HAP-1 (cell line): ENCODE data around the gene TADA3.

ENCODE experiments used
- DNase-seq, 2 experiments: peaks; one replicate each; pipeline ENCODE4 v3.0.0-alpha.2; 2016 to 2020; ENCODE audit warnings: low spot score in 2 of 2
- H3K27me3 ChIP-seq: fragments of 250-450 bp; sonication (Bioruptor Pico); 2 replicates; pipeline ENCODE4 v1.5.1; 2020; ENCODE audit warnings: low read depth, mild to moderate bottlenecking, moderate library complexity
- H3K36me3 ChIP-seq: fragments of 250-450 bp; sonication (Bioruptor Pico); replicated peaks from 2 replicates; pipeline ENCODE4 v1.5.1; 2020; ENCODE audit warnings: mild to moderate bottlenecking
- H3K4me1 ChIP-seq: fragments of 250-450 bp; sonication (Bioruptor Pico); 2 replicates; pipeline ENCODE4 v1.5.1; 2020; ENCODE audit warnings: mild to moderate bottlenecking
- H3K4me3 ChIP-seq: fragments of 250-450 bp; sonication (Bioruptor Pico); 2 replicates; pipeline ENCODE4 v1.5.1; 2020; ENCODE audit warnings: mild to moderate bottlenecking, moderate library complexity
- H3K9me3 ChIP-seq: fragments of 250-450 bp; sonication (Bioruptor Pico); 2 replicates; pipeline ENCODE4 v1.5.1; 2020; ENCODE audit warnings: mild to moderate bottlenecking, moderate library complexity
- in situ Hi-C: fragments of 300-500 bp; cut with MboI; formaldehyde crosslinking; loops from 3 replicates; pipeline ENCODE4 v1.14.3; 2020; ENCODE audit warnings: low sequenced_read_pairs, inconsistent platforms, mixed read lengths

Gene TADA3, protein sequence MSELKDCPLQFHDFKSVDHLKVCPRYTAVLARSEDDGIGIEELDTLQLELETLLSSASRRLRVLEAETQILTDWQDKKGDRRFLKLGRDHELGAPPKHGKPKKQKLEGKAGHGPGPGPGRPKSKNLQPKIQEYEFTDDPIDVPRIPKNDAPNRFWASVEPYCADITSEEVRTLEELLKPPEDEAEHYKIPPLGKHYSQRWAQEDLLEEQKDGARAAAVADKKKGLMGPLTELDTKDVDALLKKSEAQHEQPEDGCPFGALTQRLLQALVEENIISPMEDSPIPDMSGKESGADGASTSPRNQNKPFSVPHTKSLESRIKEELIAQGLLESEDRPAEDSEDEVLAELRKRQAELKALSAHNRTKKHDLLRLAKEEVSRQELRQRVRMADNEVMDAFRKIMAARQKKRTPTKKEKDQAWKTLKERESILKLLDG

DNA sequence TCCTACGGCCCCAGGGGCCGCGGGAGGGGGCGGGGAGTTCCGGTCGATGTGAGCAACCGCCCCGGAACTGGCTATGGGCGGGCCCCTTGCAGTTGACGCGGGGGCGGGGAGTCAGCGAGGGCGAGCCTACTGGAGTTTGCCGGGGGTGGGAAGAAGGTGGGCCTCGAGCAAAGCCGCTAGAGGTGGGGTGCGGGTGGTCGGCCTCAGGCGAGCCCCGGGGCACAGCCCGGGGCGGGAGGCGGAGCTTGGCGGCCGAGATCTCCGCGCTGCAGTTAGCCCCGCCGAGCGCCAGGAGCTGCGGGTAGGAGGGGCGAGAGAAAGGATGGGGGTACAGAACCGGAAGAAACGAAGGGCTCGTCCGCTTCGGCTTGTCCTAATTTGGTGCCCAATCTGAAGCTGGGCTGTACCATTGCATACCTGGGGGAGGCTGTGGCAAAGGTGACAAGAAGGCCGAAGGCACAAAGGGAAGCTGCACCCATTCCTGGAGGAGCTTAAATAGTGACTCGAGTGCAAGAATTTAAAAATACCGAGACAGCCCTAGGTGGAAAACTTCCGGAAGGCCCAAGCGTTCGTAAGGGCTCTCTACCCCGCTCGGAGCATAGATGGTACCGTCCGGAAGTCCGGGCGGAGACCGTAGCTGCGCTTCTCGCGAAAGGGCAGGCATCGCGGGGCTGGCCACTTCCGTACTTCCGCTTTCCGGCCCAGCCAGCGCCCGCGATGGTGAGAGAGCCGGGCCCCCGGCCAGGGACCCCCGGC is at the start of gene TADA3, which contains the start of gene ARPC4:
TADA3 (minus strand) TSS at position 69 of the 756 bp plus-strand sequence. CDS start 1,007 bp downstream, outside the sequence.
ARPC4 (plus strand) TSS at position 678 of the 756 bp plus-strand sequence; CDS start at position 718, 40 bp downstream.
- in situ Hi-C loops, result no loop called here
- peaks cover 40% of the 10 kb centered on the region for H3K36me3 ChIP-seq

DNA sequence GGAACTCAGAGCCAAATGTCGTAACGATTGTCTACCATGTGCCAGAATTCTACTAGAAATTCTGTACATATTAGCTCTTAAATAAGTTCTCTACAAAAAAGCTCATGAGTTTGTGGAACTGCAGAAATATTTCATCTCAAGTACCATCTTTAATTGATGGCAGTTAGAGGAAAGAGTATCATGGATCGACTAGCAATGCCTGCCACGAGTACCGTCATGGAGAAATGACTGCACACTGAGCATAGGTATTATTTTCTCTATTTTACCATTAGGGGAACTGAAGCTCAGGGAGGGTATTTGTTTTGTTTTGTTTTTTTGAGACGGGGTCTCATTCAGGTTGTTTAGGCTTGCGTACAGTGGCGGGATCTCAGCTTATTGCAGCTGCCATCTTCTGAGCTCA is 48.7 kb upstream of the TADA3 start:
- Histone ChIP-seq H3K27me3 (no peaks in the 10 kb centered on the region), H3K36me3 (peaks cover 53% of the 10 kb centered on the region), H3K9me3 (no peaks in the 10 kb centered on the region), H3K4me3 (no peak overlapping the region), H3K4me1 (peaks cover 4% of the 10 kb centered on the region)
- no peak for DNase-seq
- in situ Hi-C loops, result no loop called here

More for the DNA sequence above, at the start of gene TADA3, which contains the start of gene ARPC4:
- Histone ChIP-seq H3K4me1 (peaks cover 4% of the 10 kb centered on the region), H3K27me3 (no peaks in the 10 kb centered on the region), H3K9me3 (no peaks in the 10 kb centered on the region; the same call in 1 of the 2 replicates), H3K4me3 (peak within 1 kb of the TSS; percentile 98)
- DNase-seq, result peak; percentile 87 to 93

DNA sequence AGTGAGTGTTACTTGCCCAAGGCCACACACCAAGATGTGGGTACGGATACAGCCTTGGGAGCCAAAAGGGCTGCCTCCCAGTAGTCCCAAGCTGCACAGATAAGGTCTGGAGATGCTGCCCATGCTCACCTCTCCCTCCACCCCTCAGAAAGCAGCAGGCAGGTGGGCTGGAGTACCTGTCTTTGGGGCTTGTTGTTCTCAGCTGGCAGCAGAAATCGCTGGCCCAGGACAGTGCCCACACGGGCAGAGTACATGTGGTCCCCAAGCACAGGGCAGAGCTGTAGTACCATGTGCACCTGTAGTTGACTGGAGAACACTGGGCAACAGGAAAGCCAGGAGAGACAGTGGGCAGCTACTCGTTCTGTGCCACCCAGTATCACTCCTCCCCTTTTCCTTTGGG is 46.6 kb upstream of the TADA3 start:
- Histone ChIP-seq H3K36me3 (peaks cover 73% of the 10 kb centered on the region), H3K27me3 (no peaks in the 10 kb centered on the region), H3K9me3 (no peaks in the 10 kb centered on the region), H3K4me1 (no peaks in the 10 kb centered on the region), H3K4me3 (no peak overlapping the region)
- in situ Hi-C loops, result no loop called here
- DNase-seq, result no peak

DNA sequence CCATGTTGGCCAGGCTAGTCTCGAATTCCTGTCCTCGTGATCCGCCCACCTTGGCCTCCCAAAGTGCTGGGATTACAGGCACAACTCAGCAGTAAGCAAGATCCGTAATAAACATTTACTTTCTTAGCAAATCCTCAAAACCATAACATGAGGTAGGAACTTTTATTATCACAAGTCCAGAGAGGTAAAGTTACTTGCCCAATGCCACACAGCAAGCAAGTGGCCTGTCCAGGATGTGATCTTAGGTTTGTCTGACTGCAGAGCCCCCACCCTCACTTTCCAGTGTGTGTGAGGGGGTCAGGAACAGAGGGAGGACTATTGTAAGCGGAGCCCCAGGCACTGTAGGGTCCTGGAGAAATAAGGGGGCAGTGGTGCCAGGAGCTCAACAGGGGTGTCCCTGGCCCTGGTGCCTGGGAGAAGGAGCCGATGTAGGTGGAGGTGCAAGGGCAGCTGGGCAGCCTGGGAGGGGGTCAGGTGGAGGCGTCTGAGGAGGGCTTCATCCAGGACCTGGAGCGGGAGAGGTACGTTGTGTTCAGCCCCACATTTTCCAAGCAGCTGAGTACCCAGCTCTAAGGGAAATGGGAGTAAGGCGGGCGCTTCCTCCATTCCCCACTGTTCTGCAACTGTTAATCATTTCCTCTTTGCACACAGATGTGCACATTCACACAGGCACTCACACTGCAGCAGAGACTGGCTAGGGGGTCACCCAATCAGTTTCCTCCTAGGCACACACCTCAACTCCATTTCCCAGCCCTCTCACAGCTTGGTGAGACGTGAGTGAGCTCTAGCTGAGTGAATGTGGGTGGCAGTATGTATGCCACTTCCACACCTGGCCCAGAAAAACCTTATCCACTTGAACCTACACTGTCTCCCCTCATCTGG is 45.7 kb upstream of the TADA3 start:
- DNase-seq, result no peak
- Histone ChIP-seq H3K4me1 (no peaks in the 10 kb centered on the region), H3K36me3 (peaks cover 81% of the 10 kb centered on the region), H3K27me3 (no peaks in the 10 kb centered on the region), H3K4me3 (no peak overlapping the region), H3K9me3 (no peaks in the 10 kb centered on the region)
- in situ Hi-C loops, result no loop called here

DNA sequence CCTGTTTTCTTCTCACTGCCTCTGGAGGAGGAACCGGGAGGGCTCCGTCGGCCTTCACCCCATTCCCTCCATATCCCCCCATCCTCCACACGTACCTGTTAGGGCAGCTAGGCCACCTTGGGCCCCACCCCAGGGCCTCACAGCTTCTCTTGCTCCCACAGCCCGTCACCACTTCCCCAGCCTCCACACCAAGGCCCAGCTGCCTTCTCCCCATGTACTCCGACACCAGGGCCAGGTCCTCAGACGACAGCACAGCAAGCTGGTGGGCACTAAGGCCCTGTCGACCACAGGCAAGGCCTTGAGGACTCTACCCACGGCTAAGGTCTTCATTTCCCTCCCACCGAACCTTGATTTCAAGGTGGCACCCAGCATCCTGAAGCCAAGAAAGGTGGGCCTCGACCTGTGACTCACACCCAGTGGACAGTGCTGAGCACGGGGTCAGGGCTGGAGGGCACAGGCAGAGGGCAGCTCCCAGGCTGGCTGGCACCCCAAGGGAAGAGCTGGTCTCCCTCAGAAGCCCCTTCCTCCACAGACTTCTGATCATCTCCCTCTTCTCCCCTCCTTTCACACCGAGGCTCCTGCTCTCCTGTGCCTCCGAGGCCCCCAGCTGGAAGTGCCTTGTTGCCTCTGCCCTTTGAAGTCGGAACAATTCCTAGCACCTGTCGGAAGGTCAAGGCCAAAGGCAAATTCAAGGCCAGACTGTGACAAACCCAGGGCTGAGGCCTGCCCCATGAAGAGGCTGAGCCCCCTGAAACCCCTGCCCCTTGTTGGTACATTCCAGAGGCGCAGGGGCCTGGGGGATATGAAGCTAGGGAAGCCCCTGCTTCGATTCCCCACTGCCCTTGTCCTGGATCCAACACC is 42.5 kb upstream of the TADA3 start:
- DNase-seq, result no peak
- Histone ChIP-seq H3K36me3 (peaks cover 63% of the 10 kb centered on the region), H3K4me1 (no peaks in the 10 kb centered on the region), H3K9me3 (no peaks in the 10 kb centered on the region), H3K27me3 (no peaks in the 10 kb centered on the region), H3K4me3 (no peak overlapping the region)
- in situ Hi-C loops, result no loop called here

DNA sequence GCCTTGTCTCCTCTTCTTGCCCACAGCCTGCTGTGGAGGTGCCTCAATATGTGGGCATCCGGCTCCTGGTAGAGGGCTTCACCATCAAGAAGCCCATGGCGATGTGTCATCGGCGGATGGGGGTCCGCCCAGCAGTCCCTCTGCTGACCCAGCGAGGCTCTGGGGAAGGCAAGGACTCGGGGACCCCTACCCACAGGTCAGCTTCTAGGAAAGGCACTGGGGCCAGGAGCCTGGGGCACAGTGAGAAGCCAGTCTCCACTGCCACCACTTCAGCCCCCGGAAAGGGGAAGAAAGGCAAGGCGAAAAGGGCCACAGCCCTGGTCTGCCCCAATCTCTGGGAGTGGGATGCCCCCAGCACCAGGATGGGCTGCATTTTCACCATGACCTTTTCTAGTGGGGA is 40.8 kb upstream of the TADA3 start:
- no peak for DNase-seq
- Histone ChIP-seq H3K9me3 (no peaks in the 10 kb centered on the region), H3K4me1 (no peaks in the 10 kb centered on the region), H3K4me3 (no peak overlapping the region), H3K36me3 (peaks cover 65% of the 10 kb centered on the region), H3K27me3 (no peaks in the 10 kb centered on the region)
- in situ Hi-C loops, result no loop called here

DNA sequence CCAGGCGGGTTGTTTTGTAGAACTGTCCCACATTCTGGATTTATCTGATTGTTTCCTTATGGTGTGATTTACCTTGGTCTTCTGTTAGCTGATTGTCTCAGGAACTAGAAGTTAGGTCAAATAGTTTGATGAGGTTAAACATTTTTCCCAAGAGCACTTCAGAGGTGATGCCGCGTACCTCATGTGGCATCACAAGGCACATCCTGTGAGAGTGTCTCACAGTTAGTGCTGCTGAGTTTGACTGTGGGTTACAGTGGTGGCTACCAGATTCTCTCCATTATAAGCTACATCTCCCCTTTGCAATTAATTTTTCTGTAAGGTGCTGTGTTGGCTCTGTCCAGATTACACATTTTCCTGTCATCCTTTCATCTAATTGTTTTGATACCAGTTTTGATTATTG is 39.0 kb upstream of the TADA3 start:
- no peaks in the 10 kb centered on the region for H3K27me3 ChIP-seq
- in situ Hi-C loops, result no loop called here
- H3K4me1 ChIP-seq, result no peaks in the 10 kb centered on the region
- peaks cover 62% of the 10 kb centered on the region for H3K36me3 ChIP-seq
- DNase-seq, result no peak
- H3K9me3 ChIP-seq, result no peaks in the 10 kb centered on the region
- H3K4me3 ChIP-seq, result no peak overlapping the region

DNA sequence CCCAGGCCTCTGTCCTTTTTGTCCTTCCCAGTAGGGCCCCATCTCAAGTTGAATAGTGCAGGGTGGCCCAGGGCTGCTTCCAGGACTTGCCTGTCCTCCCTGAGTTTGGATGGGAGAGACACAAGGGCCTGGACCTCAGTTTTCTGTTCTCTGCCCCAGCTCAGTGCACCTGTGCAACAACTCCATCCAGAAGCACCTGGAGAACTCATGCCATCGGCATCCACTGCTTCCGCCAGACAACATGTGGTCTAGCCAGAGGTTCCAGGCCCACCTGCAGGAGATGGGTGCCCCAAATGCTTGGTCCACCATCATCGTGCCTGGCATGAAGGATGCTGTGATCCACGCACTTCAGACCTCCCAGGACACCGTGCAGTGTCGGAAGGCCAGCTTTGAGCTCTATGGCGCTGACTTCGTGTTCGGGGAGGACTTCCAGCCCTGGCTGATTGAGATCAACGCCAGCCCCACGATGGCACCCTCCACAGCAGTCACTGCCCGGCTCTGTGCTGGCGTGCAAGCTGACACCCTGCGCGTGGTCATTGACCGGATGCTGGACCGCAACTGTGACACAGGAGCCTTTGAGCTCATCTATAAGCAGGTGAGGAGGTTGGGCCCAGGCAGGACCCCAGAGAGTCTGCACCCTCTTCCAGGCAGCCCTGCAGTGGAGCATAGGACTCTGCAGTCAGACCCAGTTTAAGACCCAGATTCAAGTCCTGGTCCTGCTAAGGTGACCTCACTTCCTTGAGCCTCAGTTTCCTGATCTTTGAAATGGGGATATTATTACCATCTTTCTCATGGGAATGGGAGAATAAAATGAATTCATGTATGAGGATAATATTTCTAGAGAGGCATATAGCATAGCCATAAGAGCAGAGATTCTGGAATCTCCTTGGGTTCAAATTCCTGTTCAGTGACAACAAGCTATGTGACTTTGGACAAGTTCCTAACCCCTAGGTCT is 36.8 kb upstream of the TADA3 start:
- DNase-seq, result no peak
- no peaks in the 10 kb centered on the region for H3K4me1 ChIP-seq
- no peaks in the 10 kb centered on the region for H3K9me3 ChIP-seq
- in situ Hi-C loops, result no loop called here
- peaks cover 44% of the 10 kb centered on the region for H3K36me3 ChIP-seq
- H3K4me3 ChIP-seq, result no peak overlapping the region
- H3K27me3 ChIP-seq, result no peaks in the 10 kb centered on the region

DNA sequence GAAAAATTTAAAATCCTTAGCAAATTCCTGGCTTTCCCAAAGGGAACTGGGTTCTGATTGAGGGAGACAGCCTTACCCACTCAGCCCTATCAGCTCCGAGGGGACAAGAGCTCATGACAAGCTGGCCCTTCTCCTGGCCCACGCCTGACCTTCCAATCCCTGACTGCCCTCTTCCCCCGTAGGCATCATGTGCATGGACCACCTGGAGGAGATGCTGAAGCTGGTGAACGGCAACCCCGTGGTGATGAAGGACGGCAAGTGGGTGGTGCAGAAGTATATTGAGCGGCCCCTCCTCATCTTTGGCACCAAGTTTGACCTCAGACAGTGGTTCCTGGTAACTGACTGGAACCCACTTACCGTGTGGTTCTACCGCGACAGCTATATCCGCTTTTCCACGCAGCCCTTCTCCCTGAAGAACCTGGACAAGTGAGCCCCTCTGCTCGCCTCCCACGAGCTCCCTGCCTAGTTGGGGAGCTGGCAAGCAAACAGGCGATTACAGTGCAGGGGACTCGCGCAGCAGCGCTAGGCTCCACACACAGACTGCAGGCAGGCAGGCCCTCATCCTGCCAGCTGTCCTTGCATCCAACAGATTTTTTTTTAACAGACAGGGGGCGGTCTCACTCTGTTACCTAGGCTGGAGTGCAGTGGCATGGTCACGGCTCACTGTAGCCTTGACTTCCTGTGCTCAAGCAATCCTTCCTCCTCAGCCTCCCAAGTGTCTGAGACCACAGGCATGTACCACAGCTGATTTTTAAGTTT is 34.7 kb upstream of the TADA3 start:
- Histone ChIP-seq H3K36me3 (peaks cover 28% of the 10 kb centered on the region), H3K4me3 (no peak overlapping the region), H3K27me3 (no peaks in the 10 kb centered on the region), H3K4me1 (no peaks in the 10 kb centered on the region), H3K9me3 (no peaks in the 10 kb centered on the region)
- in situ Hi-C loops, result no loop called here
- peak in 1 of 2 experiments; percentile 61 for DNase-seq

DNA sequence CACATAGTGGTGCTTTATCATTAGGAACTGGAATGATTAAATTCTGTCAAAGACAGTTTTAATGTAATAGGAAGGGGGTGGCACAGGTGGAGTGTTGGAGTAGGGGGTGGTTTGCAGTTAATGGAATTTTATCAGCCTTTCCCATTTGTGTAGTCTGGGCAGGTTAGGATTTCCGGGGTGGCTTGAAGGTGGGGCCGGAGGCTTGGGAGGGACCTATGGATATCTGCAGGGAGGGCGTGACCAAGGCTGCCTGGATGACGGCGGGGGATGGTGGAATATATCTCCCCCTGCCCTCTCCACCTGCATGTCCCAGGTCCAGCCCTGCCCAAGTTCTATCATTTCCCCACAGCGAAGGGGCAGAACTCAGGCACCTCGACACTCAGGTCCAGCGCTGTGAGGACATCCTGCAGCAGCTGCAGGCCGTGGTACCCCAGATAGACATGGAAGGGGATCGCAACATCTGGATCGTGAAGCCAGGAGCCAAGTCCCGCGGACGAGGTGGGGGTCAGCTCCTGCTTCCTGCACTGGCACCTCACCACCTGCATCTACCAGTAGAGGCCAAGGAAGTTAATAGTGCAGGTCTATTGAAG is 33.3 kb upstream of the TADA3 start:
- no peak for DNase-seq
- Histone ChIP-seq H3K4me1 (no peaks in the 10 kb centered on the region), H3K27me3 (no peaks in the 10 kb centered on the region), H3K9me3 (no peaks in the 10 kb centered on the region), H3K4me3 (no peak overlapping the region), H3K36me3 (peaks cover 33% of the 10 kb centered on the region)
- in situ Hi-C loops, result no loop called here

DNA sequence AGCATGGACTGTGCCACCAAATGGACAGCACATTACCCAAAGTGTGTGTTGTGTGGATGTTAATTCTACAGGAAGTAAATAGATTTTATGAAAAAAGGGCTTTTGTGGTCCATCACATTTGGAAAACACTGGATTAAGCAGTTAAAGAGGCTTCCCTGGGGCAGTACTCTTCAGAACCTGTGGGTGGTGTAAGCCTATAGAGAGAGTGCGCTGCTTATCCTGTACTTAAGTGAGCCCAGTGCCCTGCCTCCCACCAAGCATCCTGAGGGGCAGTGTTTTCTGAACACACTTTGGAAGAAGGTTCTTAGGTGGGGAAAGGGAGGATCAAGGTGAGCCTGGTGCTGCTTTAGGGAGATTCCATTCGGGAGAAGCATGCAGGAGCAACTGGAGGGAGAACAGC is 28.7 kb upstream of the TADA3 start:
- DNase-seq, result peak in 1 of 2 experiments; percentile 33
- H3K4me1 ChIP-seq, result no peaks in the 10 kb centered on the region
- no peaks in the 10 kb centered on the region for H3K27me3 ChIP-seq
- in situ Hi-C loops, result no loop called here
- peaks cover 10% of the 10 kb centered on the region for H3K36me3 ChIP-seq
- H3K9me3 ChIP-seq, result no peaks in the 10 kb centered on the region
- no peak overlapping the region for H3K4me3 ChIP-seq
